Panc1 (cell line): ENCODE data around the gene CES1. TPM values are rescaled to one million over a fixed set of nuclear protein-coding genes. Genes with fewer than 3 reads are reported as not detected.

Experiments
- ATAC-seq: fragments of 200-7000 bp; cut with Tn5 transposase; 2 replicates; pipeline ENCODE4 v1.9.1; 2020; ENCODE audit warnings: mild to moderate bottlenecking, moderate library complexity
- BruUV-seq: library from RNA; stranded (reverse); fragments of 400-500 nt; replicated peaks from 2 replicates; lab custom pipeline; 2021; lab: Mats Ljungman, UMichigan
- CTCF ChIA-PET: fragments of 300-600 bp; sonication (Branson Sonifier 250); formaldehyde crosslinking; loops from one replicate; lab custom pipeline; 2022; ENCODE audit warnings: antibody characterized with exemption; lab: Charles Lee
- POLR2A ChIA-PET: fragments of 300-600 bp; sonication (Branson Sonifier 250); formaldehyde crosslinking; loops from one replicate; lab custom pipeline; 2022; ENCODE audit warnings: antibody characterized with exemption; lab: Charles Lee
- DNase-seq: peaks from one replicate; pipeline ENCODE4 v3.0.0-alpha.2; 2010; ENCODE audit warnings: low read depth, low spot score
- H3K27ac ChIP-seq: 2 replicates; pipeline ENCODE4 v1.5.1; 2011; ENCODE audit warnings: mild to moderate bottlenecking, low read length, inconsistent platforms
- H3K27me3 ChIP-seq: fragments of 200-500 bp; sonication (Bioruptor generic); 2 replicates; pipeline ENCODE4 v1.6.0; 2014; ENCODE audit warnings: low read length, inconsistent platforms; ENCODE audit not compliant: control insufficient read depth, insufficient read depth
- H3K36me3 ChIP-seq: fragments of 200-500 bp; sonication (Bioruptor generic); 2 replicates; pipeline ENCODE4 v1.5.1; 2014; ENCODE audit warnings: inconsistent platforms, mild to moderate bottlenecking, low read length, moderate library complexity; ENCODE audit not compliant: control insufficient read depth, insufficient read depth
- H3K4me1 ChIP-seq: 2 replicates; pipeline ENCODE4 v1.5.1; 2011; ENCODE audit warnings: inconsistent platforms, mild to moderate bottlenecking, low read length, moderate library complexity; ENCODE audit not compliant: control insufficient read depth, insufficient read depth
- H3K4me3 ChIP-seq, 2 experiments: 2 replicates each; pipeline ENCODE4 v1.5.1; 2011 to 2012; ENCODE audit warnings: low read depth in 2 of 2, low read length in 2 of 2, mild to moderate bottlenecking in 2 of 2, inconsistent platforms in 1 of 2, moderate library complexity in 1 of 2
- H3K9me3 ChIP-seq: fragments of 200-500 bp; sonication (Bioruptor generic); 2 replicates; pipeline ENCODE4 v1.5.1; 2014; ENCODE audit warnings: low read depth, mild to moderate bottlenecking, inconsistent platforms, low read length, moderate library complexity; ENCODE audit not compliant: control insufficient read depth, insufficient read depth
- POLR2AphosphoS5 ChIP-seq: IDR thresholded peaks from 2 replicates; pipeline ENCODE4 v1.6.1; 2012; ENCODE audit warnings: mild to moderate bottlenecking, low read depth, low read length, moderate library complexity
- SIN3A ChIP-seq: IDR thresholded peaks from 2 replicates; pipeline ENCODE4 v1.6.1; 2012; ENCODE audit warnings: low read depth, mild to moderate bottlenecking, low read length, moderate library complexity, borderline replicate concordance; ENCODE audit not compliant: insufficient read depth
- TCF7L2 ChIP-seq: IDR thresholded peaks from 2 replicates; pipeline ENCODE4 v1.6.1; 2011; ENCODE audit warnings: mild to moderate bottlenecking, low read depth, low read length, inconsistent platforms
- in situ Hi-C: cut with HindIII; loops from 2 replicates; pipeline ENCODE4 v1.10.0; 2016; ENCODE audit warnings: low sequenced_read_pairs, low pct_unique_long_range_greater_than_20kb
- intact Hi-C: fragments of 100-400 bp; cut with micrococcal nuclease; formaldehyde crosslinking; loops from one replicate; pipeline ENCODE4 v1.10.0; 2022; ENCODE audit not compliant: unreplicated experiment
- total RNA-seq: library from RNA; stranded (reverse); gene quantifications from one replicate; pipeline ENCODE4 v1.2.1, GENCODE V29; 2021; ENCODE audit not compliant: unreplicated experiment
- TF ChIP-seq, protein P1 (sequence below), 2 experiments: IDR thresholded peaks; 2 replicates each; pipeline ENCODE4 v1.6.1; 2011 to 2012; ENCODE audit warnings: low read depth in 2 of 2, control low read depth in 1 of 2, low read length in 1 of 2, mild to moderate bottlenecking in 1 of 2, moderate library complexity in 1 of 2; ENCODE audit not compliant: insufficient read depth in 1 of 2
- TF ChIP-seq, protein P2 (sequence below): fragments of 450-650 bp; IDR thresholded peaks from 2 replicates; pipeline ENCODE4 v1.5.1; 2017; ENCODE audit warnings: mild to moderate bottlenecking

The CES1 gene
- total RNA-seq, 1 experiment from 2014 or later = 27.5 TPM

DNA sequence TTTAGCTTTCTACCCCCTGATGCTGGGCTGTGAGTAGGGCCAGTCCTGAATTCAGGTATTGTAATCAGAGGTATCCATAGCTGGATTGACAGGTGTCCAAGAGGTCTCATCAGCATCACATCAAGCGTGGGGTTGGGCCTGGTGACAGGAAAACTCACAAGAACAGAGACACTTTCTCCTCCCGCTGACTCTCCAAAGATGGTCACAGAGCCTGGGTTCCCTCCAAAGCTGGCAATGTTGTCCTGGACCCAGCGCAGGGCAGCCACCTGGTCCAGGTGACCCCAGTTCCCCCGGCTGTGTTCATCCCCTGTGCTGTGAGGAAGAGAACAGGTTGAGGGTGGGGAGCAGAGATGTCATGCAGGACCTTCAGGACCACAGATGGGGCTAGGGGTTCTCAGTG lies 11.7 kb downstream of the CES1 start:
- Histone ChIP-seq H3K36me3 (no peaks in the 10 kb centered on the region), H3K4me3 (no peak overlapping the region), H3K27me3 (no peaks in the 10 kb centered on the region), H3K9me3 (no peaks in the 10 kb centered on the region), H3K27ac (no peak overlapping the region), H3K4me1 (no peaks in the 10 kb centered on the region)
- TF ChIP-seq TCF7L2 (no peak), POLR2AphosphoS5 (no peak), SIN3A (no peak)
- TF ChIP-seq, protein P1, sequence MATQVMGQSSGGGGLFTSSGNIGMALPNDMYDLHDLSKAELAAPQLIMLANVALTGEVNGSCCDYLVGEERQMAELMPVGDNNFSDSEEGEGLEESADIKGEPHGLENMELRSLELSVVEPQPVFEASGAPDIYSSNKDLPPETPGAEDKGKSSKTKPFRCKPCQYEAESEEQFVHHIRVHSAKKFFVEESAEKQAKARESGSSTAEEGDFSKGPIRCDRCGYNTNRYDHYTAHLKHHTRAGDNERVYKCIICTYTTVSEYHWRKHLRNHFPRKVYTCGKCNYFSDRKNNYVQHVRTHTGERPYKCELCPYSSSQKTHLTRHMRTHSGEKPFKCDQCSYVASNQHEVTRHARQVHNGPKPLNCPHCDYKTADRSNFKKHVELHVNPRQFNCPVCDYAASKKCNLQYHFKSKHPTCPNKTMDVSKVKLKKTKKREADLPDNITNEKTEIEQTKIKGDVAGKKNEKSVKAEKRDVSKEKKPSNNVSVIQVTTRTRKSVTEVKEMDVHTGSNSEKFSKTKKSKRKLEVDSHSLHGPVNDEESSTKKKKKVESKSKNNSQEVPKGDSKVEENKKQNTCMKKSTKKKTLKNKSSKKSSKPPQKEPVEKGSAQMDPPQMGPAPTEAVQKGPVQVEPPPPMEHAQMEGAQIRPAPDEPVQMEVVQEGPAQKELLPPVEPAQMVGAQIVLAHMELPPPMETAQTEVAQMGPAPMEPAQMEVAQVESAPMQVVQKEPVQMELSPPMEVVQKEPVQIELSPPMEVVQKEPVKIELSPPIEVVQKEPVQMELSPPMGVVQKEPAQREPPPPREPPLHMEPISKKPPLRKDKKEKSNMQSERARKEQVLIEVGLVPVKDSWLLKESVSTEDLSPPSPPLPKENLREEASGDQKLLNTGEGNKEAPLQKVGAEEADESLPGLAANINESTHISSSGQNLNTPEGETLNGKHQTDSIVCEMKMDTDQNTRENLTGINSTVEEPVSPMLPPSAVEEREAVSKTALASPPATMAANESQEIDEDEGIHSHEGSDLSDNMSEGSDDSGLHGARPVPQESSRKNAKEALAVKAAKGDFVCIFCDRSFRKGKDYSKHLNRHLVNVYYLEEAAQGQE (IDR thresholded peaks at IDR 0.05; ENCODE audit: insufficient read depth in 1 of 2, low read depth in 2 of 2, low read length in 1 of 2) = no peak
- TF ChIP-seq, protein P2, sequence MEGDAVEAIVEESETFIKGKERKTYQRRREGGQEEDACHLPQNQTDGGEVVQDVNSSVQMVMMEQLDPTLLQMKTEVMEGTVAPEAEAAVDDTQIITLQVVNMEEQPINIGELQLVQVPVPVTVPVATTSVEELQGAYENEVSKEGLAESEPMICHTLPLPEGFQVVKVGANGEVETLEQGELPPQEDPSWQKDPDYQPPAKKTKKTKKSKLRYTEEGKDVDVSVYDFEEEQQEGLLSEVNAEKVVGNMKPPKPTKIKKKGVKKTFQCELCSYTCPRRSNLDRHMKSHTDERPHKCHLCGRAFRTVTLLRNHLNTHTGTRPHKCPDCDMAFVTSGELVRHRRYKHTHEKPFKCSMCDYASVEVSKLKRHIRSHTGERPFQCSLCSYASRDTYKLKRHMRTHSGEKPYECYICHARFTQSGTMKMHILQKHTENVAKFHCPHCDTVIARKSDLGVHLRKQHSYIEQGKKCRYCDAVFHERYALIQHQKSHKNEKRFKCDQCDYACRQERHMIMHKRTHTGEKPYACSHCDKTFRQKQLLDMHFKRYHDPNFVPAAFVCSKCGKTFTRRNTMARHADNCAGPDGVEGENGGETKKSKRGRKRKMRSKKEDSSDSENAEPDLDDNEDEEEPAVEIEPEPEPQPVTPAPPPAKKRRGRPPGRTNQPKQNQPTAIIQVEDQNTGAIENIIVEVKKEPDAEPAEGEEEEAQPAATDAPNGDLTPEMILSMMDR = no peak
- no TSS peak for BruUV-seq
- DNase-seq = no peak
- in situ Hi-C loops (no loop called here), intact Hi-C loops (no loop called here)
- CTCF ChIA-PET = no interaction called here
- ATAC-seq = no peak
- POLR2A ChIA-PET = no interaction called here

DNA sequence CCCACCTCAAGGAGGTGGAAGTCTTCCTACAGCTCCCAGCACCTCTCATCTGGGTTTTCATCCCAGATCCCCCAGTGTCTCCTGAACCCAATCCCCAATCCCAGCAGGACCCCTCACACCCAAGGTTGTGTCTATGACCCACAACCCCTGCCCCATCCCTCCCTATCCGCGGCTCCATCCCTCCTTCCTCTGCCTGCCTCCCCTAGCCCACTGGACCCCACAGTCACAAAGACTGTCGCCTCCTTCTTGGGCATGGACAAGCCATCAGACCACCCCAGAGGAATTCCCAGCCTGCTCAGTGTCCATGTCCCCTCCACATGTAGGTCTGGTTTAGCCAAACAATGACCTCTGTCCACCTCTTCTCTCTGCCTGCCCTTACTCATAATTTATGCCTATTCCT lies 12.3 kb downstream of the CES1 start:
- no peak overlapping the region for H3K27ac ChIP-seq
- H3K36me3 ChIP-seq = no peaks in the 10 kb centered on the region
- no TSS peak for BruUV-seq
- ChIA-PET CTCF (no interaction called here), POLR2A (no interaction called here)
- DNase-seq (no peak), ATAC-seq (no peak)
- H3K4me3 ChIP-seq = no peak overlapping the region
- TF ChIP-seq POLR2AphosphoS5 (no peak), SIN3A (no peak), TCF7L2 (no peak)
- TF ChIP-seq, protein P1 (IDR thresholded peaks at IDR 0.05; ENCODE audit: insufficient read depth in 1 of 2, low read depth in 2 of 2, low read length in 1 of 2) = no peak
- TF ChIP-seq, protein P2 = no peak
- in situ Hi-C loops = no loop called here
- H3K4me1 ChIP-seq = no peaks in the 10 kb centered on the region
- intact Hi-C loops = no loop called here
- H3K27me3 ChIP-seq = no peaks in the 10 kb centered on the region
- H3K9me3 ChIP-seq = no peaks in the 10 kb centered on the region
